Activated T-cell treated with anti-CD3 and anti-CD28 coated beads, Interleukin-2, amount 50 U/mL, for 1 hour (primary cell): ENCODE measurements around the gene P3R3URF.

Source experiments
- DNase-seq: peaks from one replicate; pipeline ENCODE4 v3.0.0-alpha.2; 2020

The P3R3URF gene

GRCh38 chr1:46193984-46194570 lies 17.8 kb upstream of the P3R3URF start:
- DNase-seq, result no peak

- DNase-seq, result no peak
These were observed 17.0 kb upstream of the P3R3URF start for GRCh38 chr1:46193285-46193684.

DNA sequence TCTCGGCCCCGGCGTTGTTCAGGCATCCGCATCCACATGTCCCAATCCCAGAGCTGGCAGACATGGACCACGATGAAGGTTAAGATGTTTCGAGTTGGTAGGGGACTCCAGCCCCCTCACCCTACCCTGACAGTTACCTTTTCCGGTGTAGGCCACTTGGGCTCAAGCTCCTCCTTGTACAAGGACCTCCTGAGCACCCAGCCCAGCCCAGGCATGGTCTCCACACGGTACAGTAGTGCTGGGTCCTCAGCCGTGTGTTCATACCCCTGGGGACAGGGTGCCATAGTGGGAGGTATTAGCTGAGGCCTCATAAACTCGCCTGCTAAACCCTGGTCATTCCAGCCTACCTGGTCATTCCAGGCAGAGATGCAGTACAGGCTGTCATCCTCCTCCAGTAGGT lies 15.9 kb upstream of the P3R3URF start:
- DNase-seq, result no peak

DNA sequence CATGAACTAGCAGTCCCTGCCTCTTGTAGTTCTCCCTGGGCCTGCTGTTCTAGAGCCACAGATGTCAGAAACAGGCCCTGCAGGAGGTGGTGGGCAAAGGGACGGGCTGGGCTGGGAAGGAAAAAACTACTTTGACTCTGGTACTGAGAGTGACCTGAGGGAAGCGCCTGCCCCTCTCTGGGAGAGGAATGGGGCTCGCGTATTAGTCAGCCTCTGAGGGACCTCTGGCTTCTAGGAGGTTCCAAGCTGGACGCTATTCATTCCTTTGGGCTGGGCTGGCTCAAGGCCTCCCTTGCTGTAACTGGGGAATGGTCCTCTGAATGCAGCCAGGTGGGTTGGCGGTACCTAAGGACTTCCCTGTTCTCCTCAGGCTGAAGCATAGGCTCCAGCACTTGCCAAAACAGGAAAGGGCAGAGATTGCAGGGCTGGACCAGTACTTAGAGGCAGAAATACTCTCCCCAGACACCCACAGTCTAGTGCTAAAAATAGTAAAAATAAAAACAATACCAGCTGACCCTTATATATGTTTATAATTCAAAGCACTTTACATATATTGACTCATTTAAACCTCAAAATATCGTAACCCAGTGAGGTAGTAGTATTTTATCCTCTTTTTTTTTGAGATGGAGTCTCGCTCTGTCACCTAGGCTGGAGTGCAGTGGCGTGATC lies 14.9 kb upstream of the P3R3URF start:
- DNase-seq, result no peak

- DNase-seq, result no peak
These were observed 14.3 kb upstream of the P3R3URF start for GRCh38 chr1:46190539-46190938.

DNA sequence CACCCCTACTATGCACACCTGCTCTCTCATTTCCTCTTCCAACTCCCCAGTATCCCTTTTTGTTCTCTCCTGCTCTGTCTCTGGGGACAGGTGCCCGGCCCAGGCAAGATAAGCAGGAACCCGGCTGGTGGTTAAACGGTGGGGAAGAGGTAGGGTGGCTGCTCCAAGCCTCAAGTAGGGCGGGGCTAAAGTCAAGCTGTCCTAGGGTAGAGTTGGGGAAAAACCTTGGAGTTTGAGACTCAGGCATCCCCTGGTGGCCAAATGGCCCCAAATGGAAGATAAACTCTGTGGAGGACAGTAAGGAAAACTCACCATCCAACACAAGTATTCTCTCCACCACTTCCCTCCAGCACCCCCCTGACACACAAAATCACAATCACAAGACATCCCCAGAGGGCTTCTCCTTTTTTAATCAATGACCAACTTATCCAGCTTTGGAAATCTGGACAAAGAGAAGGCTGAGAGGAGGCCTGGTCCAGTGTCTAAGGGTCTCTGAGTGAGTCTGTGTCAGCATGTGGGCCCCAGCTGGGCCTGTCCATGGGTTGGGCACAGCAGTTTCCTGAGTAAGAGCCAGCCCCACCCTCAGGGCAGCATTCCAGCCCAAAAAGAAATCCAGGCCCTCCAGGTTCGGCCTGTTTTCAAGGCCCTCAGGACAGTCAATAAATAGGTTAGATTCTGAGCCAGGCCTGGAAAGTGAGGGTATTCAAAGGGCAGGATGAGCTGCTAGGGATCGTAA lies 12.2 kb upstream of the P3R3URF start:
- DNase-seq, result no peak

- DNase-seq, result no peak
These were observed 11.0 kb upstream of the P3R3URF start for GRCh38 chr1:46187106-46187869.

DNA sequence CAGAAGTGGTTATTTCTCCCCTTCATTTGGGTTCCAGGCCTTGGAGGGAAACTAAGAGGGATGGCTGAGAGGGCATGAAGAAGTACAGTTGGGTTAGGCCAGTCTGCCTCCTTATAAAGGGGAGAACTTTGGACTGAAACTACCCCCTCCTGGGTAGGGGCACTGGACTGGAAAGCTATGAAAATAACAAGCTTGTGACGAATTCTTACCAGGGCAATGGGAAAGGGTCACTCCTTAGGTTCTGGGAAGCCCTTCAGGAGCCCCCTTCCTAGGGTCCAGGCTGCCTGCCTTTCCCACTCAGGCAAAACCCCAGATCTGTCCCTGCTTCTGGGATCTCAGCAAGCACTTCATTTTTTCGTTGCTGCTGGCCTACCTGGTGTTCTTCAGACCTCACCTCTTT lies 9.8 kb upstream of the P3R3URF start:
- DNase-seq, result no peak

- DNase-seq, result no peak
These were observed 8.8 kb upstream of the P3R3URF start for GRCh38 chr1:46184920-46185658.

DNA sequence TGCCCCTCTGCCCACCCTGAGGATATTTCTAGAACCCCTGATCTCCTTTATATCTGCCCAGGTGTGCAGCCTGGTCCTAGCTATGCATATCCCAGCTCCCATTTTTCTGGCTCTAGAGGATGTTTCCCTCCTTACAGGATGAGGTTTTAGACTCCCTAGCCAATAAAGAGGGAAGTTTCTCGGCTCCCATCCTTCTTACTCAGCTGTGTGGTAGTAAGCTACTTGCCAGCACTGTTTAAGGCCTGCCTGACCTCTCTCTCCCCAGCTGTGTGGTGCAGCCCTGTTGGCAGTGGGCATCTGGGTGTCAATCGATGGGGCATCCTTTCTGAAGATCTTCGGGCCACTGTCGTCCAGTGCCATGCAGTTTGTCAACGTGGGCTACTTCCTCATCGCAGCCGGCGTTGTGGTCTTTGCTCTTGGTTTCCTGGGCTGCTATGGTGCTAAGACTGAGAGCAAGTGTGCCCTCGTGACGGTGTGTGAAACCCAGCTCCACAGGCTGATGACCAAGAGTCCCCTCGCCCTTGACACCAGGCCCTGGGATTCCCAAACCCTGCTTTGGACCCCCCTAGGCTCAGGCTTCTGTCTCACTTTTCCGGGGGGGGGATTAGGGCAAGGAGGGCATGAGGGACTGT lies 7.8 kb upstream of the P3R3URF start:
- no peak for DNase-seq

DNA sequence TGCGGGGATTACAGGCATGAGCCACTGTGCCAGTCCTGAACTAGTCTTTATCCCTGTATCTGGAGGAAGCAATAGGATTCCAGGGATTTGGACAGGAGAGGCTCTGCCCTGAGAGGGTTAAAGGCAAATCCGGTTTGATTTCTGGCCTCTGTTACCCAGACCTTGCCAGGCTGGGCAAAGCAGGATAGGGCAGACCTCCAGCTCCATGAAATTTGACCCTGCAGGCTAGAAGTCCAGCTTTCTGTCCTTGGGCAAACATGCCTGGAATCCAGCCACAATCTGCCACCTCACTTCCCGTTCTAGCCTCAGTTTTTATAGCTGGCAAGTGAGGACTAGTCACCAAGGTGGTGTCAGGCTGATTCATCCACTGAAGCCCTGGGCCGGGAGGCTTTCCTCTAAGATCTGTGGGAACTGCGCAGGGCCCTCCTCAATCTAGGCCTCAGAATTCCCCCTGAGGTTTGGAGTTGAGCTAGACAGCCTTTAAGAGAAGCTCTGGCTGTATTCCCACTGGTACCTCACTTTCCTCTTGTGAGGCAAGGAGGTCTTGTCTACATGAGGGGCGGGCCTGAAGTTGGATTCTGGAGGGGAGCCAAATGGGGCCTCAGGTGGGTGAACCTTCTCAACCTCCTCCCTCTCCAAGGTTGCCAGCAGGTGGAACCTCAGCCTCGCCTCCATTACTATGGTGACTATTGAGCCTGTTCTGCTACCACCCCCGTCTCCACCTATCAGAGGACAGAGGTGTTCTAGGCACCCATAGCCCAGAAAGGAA lies 7.0 kb upstream of the P3R3URF start:
- no peak for DNase-seq

DNA sequence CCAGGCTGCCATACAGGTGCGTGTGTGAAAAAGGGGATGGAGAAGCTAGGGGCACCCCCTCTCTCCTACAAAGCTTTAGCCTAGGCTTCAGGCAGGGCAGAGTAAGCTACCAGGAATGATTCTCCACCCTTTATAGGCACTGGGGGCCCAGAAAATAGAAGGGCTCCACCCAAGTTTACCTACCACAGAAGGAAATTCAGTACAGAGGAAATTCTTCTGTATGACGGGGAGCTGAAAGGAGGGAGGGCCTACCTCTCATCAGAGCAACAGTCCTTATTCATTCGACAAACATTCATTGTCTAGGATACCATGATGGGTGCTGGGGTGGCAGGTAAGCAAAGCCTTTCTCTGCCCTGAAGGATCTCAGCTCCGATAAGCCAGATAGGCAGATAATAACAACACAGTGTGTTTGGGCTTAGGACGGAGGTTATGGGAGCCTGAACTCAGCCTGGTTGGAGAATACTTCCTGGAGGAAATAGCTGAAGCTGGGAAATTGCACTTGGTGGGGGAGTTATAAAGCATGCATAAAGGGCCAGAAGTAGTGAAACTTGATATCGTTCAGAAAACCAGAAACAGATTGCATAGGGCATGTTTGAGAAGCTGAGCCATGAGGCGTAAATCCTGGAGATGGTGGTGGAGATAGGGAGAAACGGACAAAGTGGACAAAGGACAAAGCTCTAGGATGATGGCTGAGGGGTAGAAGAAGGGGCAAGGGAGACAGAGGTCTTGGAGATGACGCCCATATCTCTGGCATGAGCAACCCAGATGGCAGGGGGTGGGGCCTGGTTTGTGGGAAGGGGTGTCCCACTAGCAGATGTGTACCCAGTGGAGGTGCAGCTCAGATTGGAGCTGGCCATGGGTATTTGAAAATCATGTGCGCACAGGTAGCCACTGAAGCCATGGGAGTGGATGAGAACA lies 5.3 kb upstream of the P3R3URF start:
- DNase-seq, result no peak

DNA sequence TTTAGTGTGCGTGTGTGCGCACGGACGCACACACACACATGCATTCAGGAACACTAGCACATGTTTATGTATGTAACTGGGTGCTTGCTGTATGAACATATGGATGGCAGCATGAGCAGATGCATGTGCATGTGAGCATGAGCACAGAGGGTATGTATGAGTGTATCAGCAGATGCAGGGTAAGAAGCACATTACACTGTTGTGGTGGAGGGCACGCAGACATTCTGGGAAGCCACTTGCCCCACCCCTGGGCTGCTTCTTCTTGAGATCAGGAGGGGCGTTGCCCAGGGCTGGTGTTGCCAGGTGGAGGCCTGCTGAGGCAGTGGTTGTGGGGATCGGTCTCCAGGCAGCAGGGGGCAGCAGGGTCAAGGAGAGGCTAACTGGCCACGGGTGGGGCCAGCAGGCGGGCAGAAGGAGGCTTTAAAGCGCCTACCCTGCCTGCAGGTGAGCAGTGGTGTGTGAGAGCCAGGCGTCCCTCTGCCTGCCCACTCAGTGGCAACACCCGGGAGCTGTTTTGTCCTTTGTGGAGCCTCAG lies 3.9 kb upstream of the P3R3URF start:
- DNase-seq, result no peak

- DNase-seq, result peak; percentile 62
These were observed 3.1 kb upstream of the P3R3URF start for GRCh38 chr1:46179138-46180081.

DNA sequence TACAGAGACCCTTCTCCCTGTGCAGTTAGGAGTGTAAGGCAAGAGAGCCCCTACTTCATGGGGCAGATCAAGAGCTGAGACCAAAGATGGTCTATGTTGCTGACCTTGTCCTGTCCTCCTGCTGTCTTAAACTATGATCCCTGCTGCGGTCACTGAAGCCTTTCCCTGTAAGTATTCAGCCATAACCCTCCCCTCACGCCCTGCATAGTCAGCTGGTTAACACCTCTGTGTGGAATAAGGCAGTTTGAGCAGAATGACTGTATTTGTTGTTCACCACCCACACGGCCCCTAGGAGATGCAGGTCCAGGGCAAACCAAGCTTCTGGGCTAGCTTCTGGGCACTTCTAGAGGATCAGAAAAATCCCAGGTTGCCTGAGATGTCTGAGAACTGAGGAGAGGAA lies 1.0 kb downstream of the P3R3URF start:
- no peak for DNase-seq

GRCh38 chr1:46174448-46175231 lies 1.6 kb downstream of the P3R3URF start, which contains the start of gene TSPAN1:
Gene TSPAN1 (plus strand): TSS chr1:46175087. CDS start chr1:46181108, 6,021 bp downstream.
- DNase-seq, result no peak

GRCh38 chr1:46173361-46173856 lies 2.9 kb downstream of the P3R3URF start:
- no peak for DNase-seq

- no peak for DNase-seq
These were observed 4.0 kb downstream of the P3R3URF start for GRCh38 chr1:46172321-46172720.
